ENCODE results near the gene HLA-DOA. TPM values are rescaled to one million over a fixed set of nuclear protein-coding genes. Genes with fewer than 3 reads are reported as not detected.

Gene HLA-DOA
- total and polyA plus RNA-seq, 2 donors (not counting 1 experiment from before 2014, with no cell fraction given) = 209 to 338 TPM

- WGBS (ENCODE audit: insufficient coverage) = under 1% methylated on average over 53 of the region's 62 CpGs
- H3K9ac ChIP-seq (ENCODE audit: low read length) = peak within 1 kb of the TSS; percentile 91
- POLR2A ChIA-PET = interaction anchor here (0.6 to 11.8 kb wide), 23 partner anchors 9 to 1253 kb away, joined by 3 to 349 read pairs (median 5); partner anchors contain the start of genes HLA-DMA, HLA-DMB, PSMB8 and PSMB9
- Mint-ChIP-seq H3K27ac (peak within 1 kb of the TSS; percentile 99), H3K9me3 (ENCODE audit: insufficient read depth) (no peaks in the 10 kb centered on the region), H3K4me1 (peaks cover 34% of the 10 kb centered on the region), H3K4me3 (peak within 1 kb of the TSS; percentile 96), H3K27me3 (no peaks in the 10 kb centered on the region)
- H3K9me3 ChIP-seq (ENCODE audit: control extremely low read depth in 1 of 3, control insufficient read depth in 2 of 3, insufficient read depth in 1 of 3, low read length in 2 of 3) = no peaks in the 10 kb centered on the region
- CTCF ChIA-PET = interaction anchor here (0.7 to 28.4 kb wide), 16 partner anchors 12 to 130 kb away, joined by 3 to 822 read pairs (median 8); partner anchors contain the start of genes HLA-DMA, HLA-DMB and TAP2
- H3K36me3 ChIP-seq (replicated peaks in 1 of 2; ENCODE audit: control extremely low read depth in 1 of 2, control insufficient read depth in 1 of 2, extremely low read depth in 1 of 2, insufficient read depth in 2 of 2, low read length in 1 of 2) = peaks cover 0 to 8% of the 10 kb centered on the region in 2 experiments
- ATAC-seq (ENCODE audit: low read depth) = peak; percentile 40
- peaks cover 12% of the 10 kb centered on the region for H4K20me1 ChIP-seq (ENCODE audit: control insufficient read depth, insufficient read depth, low read length, poor library complexity, severe bottlenecking)
- H3K79me2 ChIP-seq (ENCODE audit: control insufficient read depth, insufficient read depth, low read length) = peaks cover 54% of the 10 kb centered on the region
- peaks cover 17 to 32% of the 10 kb centered on the region in 2 donors for H3K4me1 ChIP-seq (ENCODE audit: control insufficient read depth in 2 of 2, insufficient read depth in 2 of 2, low read length in 2 of 2)
- TF ChIP-seq EZH2 (IDR thresholded peaks at IDR 0.05; ENCODE audit: borderline replicate concordance, insufficient read depth, low read depth, low read length, poor library complexity, severe bottlenecking) (no peak), CTCF (IDR thresholded peaks at IDR 0.05) (no peak)
- peak within 1 kb of the TSS; percentile 68 to 93 (median 92) for H3K4me3 ChIP-seq (ENCODE audit: control extremely low read depth in 1 of 5, extremely low read depth in 1 of 5, insufficient read depth in 1 of 5, low read depth in 2 of 5, low read length in 4 of 5)
- H3K4me2 ChIP-seq (replicated peaks; ENCODE audit: low read depth, low read length, poor library complexity, severe bottlenecking) = peak within 1 kb of the TSS; percentile 88
- intact Hi-C loops (cut with micrococcal nuclease) = loop anchor here (1.0 kb wide), 3 partner anchors 24 to 124 kb away; partner anchors contain the start of gene PSMB8
- peak; percentile 99 for DNase-seq
- H3K27me3 ChIP-seq (replicated peaks in 1 of 4; ENCODE audit: control extremely low read depth in 1 of 4, control insufficient read depth in 3 of 4, insufficient read depth in 4 of 4, low read length in 3 of 4) = no peaks in the 10 kb centered on the region
- peak within 1 kb of the TSS; percentile 96 for H3K27ac ChIP-seq (ENCODE audit: low read length in 2 of 2)
- peak within 1 kb of the TSS; percentile 90 for H2AFZ ChIP-seq (ENCODE audit: insufficient read depth, low read depth, low read length, poor library complexity, severe bottlenecking)
These were observed 41.1 kb downstream of the HLA-DOA start, which contains the start of gene BRD2 for GRCh38 chr6:32968093-32968866. Gene BRD2, plus strand, starts transcription at chr6:32968594. Its CDS starts 4,305 bp downstream, at chr6:32972899.

All from B cell (primary cell).